CD4-positive, alpha-beta T cell treated with Interleukin-2 at 100 ng/mL for 4 hours (primary cell): ENCODE measurements around the gene ZFPM1.
"Not testable (repeated sequence)": the region's sequence is repeated elsewhere in the genome, so short reads cannot be mapped to it uniquely, and the experiment has no call there.

ENCODE experiments used
- DNase-seq: peaks from one replicate; pipeline ENCODE4 v3.0.0-alpha.2; 2020; ENCODE audit warnings: low spot score

ZFPM1 gene

GRCh38 chr16:88466175-88466862 lies 13.2 kb downstream of the ZFPM1 start:
- peak; percentile 38 for DNase-seq

GRCh38 chr16:88466949-88467348 lies 13.9 kb downstream of the ZFPM1 start:
- no peak for DNase-seq

DNA sequence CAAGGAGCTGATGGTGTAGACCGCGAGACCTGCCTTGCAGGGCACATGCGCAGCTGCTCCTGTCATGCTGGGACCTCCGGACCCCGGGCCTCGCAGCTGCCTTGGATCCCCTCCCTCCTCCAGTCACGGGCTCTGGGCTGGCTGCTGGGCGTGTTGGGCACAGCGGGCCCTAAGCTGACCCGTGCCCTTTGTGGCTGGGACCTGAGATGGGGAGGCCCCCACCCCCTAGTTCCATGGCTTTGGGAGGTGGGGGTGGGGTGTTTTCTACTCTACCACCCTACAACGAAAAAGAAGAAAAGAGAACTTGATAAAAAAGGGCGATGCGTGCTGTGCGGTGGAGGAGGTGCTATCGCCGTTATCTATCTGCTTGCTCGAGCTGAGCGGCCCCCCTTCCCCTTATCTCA lies 14.5 kb downstream of the ZFPM1 start:
- DNase-seq, result no peak

GRCh38 chr16:88468275-88469129 lies 15.4 kb downstream of the ZFPM1 start:
- DNase-seq, result no peak

DNA sequence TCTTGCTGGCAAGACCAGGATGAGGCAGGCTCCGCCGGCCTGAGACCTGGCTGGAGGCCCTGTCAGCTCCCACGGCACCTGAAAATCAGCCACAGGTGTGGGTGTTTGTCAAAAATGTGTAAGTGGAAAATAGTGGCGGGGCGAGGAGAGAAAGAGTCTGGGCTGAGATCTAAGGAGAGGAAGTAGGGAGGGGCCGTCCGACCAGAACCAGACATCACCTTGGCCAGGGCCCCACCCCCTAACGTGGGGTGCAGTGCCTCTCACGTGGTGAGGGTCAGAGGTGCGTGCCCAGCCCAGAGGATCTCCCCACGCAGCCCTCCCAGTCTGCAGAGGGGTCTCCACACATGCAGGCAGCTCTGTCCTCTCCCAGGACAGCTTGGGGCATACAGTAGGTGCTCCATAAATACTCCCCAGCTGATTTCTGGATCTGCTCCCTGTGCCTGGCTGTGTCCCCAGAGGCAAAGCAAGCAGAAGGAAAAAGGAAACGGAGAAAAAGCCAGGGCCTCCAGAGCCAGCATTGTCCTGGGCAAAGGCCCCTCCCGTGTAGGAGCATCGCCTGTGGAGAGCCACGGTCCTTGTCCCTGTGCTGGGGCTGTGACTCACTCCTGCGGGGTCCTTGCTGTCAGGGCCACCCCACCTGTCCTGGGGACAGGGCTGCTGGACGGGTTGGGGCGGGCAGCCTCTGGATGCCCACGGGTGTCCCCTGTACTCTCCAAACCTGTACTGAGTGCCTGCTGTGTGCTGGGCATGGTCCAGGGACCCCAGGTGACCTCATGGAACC lies 16.7 kb downstream of the ZFPM1 start:
- DNase-seq, result peak; percentile 59

DNA sequence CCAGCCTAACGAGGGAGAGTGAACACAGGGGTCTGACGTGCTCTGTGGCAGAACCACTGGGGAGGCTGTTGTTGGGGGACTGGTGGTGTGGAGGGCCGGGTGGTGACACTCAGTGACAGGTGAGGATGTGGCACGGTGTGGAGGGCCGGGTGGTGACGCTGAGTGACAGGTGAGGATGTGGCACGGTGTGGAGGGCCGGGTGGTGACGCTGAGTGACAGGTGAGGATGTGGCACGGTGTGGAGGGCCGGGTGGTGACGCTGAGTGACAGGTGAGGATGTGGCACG lies 17.3 kb downstream of the ZFPM1 start:
- DNase-seq, result not testable (repeated sequence)

- peak; percentile 30 for DNase-seq
Observed at GRCh38 chr16:88470696-88471095, 17.6 kb downstream of the ZFPM1 start.

GRCh38 chr16:88471115-88471514 lies 18.0 kb downstream of the ZFPM1 start:
- no peak for DNase-seq

- no peak for DNase-seq
Observed at GRCh38 chr16:88471575-88471974, 18.5 kb downstream of the ZFPM1 start.

- no peak for DNase-seq
Observed at GRCh38 chr16:88472069-88472468, 19.0 kb downstream of the ZFPM1 start.

- no peak for DNase-seq
Observed at GRCh38 chr16:88472637-88473205, 19.6 kb downstream of the ZFPM1 start.

- no peak for DNase-seq
Observed at GRCh38 chr16:88473666-88474534, 20.8 kb downstream of the ZFPM1 start.

DNA sequence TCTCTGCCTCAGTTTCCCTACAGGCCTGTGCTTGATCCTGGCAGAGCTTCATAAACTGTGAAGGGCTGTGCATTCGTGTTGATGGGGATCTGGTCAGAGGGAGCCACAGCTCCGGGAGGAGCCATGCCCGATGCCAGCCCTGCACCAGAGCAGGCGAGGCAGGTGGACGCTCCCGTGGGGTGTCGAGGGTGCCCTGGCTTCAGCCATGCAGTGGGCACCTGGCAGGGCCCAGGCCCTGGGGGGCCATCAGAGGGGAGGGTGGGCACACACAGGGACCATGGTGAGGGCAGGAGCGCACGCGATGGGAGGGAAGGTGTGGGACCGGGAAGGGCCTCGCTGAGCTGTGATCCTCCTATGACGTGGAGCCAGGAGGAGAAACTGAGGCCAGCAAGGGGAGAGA lies 22.0 kb downstream of the ZFPM1 start:
- DNase-seq, result no peak

DNA sequence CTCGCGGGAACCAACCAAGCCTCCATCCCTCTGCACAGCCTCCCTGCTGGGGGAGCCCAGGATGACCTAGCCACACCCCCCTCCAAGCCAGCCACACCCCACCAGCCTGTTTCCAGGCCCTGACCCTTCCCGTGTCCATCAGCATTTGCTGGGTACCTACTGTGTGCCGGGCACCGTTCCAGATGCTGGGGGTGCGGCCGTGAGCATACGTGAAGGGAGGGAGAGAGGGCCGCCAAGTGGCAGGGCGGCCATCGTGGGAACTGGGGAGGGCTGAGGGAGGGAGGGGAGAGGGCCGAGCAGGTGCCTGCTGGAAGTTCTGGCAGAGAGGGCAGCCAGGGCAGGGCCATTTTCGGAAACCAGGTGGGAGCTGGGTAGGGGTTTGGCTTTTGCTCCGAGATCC lies 23.1 kb downstream of the ZFPM1 start:
- DNase-seq, result no peak

- DNase-seq, result no peak
Observed at GRCh38 chr16:88476817-88477397, 23.8 kb downstream of the ZFPM1 start.

DNA sequence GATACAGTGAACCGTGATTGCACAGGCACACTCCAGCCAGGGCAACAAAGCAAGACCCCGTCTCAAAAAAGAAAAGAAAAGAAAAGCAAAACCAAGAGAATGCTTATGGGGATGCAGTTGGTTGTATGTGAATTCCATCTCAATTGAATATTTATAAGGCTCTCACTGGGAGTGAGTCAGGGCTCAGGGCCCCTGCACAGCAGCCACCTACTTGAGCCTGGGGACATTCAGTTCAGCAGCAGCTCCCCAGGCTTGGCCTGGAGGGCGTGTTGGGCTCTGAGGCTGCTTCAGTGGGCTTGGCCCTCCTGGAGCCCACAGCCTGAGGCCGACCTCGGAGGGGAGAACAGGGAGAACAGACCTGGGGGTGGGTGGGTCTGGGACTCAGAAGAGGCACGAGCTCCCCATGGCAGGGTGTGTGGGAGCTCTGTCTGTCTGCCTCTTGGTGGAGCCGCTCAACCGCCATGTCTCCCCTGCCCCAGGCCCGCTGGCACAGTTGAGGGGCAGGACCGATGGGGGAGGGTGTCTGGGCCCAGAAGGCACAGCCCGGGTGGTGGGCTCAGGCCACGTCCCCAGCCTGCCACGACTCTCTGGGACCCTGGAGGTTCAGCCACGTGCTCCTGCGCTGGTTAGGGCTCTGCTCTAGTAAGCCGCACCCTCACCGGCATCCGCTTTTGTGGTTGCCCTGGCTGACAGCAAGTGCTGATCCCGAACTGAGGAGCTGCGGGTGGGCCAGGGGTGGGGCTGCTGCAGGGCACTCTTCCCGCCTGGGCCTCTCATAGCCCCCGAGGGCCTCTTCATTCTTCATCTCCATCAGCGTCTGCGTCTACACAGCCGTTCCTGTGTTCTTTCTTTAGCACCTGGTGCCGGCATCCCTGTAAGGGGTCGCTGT lies 24.8 kb downstream of the ZFPM1 start:
- peak; percentile 37 for DNase-seq

GRCh38 chr16:88478889-88479792 lies 26.1 kb downstream of the ZFPM1 start:
- DNase-seq, result no peak

- DNase-seq, result peak; percentile 34
Observed at GRCh38 chr16:88479793-88480760, 27.0 kb downstream of the ZFPM1 start.
